ENCODE measurements around the gene NUTM2E. TPM values are rescaled to one million over a fixed set of nuclear protein-coding genes. Genes with fewer than 3 reads are reported as not detected.
"Not testable (repeated sequence)": the region's sequence is repeated elsewhere in the genome, so short reads cannot be mapped to it uniquely, and the experiment has no call there.

The NUTM2E gene
- total and polyA plus RNA-seq, 5 donors: 0.19 to 0.59 TPM; not detected in 3

- H3K9me3 ChIP-seq (ENCODE audit: control insufficient read depth, low read length); intact Hi-C loops (cut with DNase I); ATAC-seq; H3K27me3 ChIP-seq (ENCODE audit: control insufficient read depth, insufficient read depth); H3K4me3 ChIP-seq (ENCODE audit: low read length); H3K4me1 ChIP-seq (ENCODE audit: control insufficient read depth, insufficient read depth, low read length); DNase-seq; H3K27ac ChIP-seq (ENCODE audit: low read length): not testable (repeated sequence)
- 20% methylated on average over 3 of the region's 3 CpGs for WGBS
Observed at GRCh38 chr10:79862803-79863202, 36.3 kb downstream of the NUTM2E start.

DNA sequence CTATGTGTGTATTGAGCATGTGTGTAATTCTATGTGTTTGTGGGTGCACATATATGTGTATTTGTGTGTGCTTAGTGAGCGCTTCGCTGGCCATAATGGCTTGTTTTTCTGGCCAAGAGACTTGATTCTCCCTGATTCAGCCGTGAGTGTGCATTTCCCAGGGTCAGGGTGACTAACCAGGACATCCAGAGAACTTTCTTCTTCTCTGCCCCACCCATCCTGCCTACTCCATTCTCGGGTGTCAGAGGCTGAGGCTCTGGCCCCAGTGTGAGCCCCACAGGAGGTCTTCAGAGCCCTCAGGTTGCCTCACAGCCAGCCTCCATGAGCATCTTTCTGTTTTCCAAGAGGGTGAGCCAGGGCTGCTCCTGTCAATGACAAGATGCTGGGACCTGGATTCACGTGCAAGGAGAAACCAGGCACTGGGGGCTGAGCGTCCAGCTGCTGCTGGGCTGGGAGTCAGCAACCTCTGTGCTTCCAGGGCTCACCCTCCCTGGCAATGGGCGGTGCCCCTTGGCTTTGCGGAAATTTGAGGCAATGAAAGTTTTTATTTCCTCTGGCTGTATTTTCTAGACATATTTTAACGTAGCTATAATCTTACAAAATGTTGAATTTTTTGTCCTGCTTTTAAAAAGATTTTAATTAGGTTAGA is 40.5 kb downstream of the NUTM2E start:
- H3K4me1 ChIP-seq (ENCODE audit: control insufficient read depth, insufficient read depth, low read length); DNase-seq; H3K27ac ChIP-seq (ENCODE audit: low read length); intact Hi-C loops (cut with DNase I); ATAC-seq; H3K27me3 ChIP-seq (ENCODE audit: control insufficient read depth, insufficient read depth); H3K4me3 ChIP-seq (ENCODE audit: low read length); H3K9me3 ChIP-seq (ENCODE audit: control insufficient read depth, low read length): not testable (repeated sequence)
- WGBS: 76% methylated on average over 6 of the region's 9 CpGs

- DNase-seq; intact Hi-C loops (cut with DNase I); H3K27me3 ChIP-seq (ENCODE audit: control insufficient read depth, insufficient read depth); H3K4me1 ChIP-seq (ENCODE audit: control insufficient read depth, insufficient read depth, low read length); H3K9me3 ChIP-seq (ENCODE audit: control insufficient read depth, low read length); ATAC-seq; H3K4me3 ChIP-seq (ENCODE audit: low read length); H3K27ac ChIP-seq (ENCODE audit: low read length): not testable (repeated sequence)
- WGBS: 77% methylated on average over 5 of the region's 7 CpGs
Observed at GRCh38 chr10:79868023-79868422, 41.5 kb downstream of the NUTM2E start.

DNA sequence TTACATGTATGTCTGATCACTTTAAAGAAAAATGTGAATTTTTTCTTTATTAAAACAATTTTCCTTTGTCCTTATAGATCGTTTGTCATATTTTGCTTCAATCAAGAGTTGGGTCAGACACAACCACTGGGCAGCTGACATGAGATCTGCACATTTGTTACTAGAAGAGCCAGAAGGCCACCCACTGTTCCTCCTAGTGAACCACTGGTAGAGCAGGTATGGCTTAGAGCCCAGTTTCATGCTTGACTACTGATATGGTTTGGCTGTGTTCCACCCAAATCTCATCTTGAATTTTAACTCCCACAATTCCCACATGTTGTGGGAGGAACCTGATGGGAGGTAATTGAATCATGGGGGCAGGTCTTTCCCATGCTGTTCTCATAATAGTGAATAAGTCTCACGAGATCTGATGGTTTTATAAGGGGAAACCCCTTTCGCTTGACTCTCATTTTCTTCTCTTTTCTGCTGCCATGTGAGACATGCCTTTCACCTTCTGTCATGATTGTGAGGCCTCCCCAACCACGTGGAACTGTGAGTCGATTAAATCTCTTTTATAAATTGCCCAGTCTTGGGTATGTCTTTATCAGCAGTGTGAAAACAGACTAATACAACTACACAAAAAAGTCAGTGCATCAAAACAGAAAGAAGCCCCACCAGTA is 43.0 kb downstream of the NUTM2E start:
- peak; percentile 64 to 80 for ATAC-seq
- H3K4me3 ChIP-seq (ENCODE audit: low read length); intact Hi-C loops (cut with DNase I); H3K4me1 ChIP-seq (ENCODE audit: control insufficient read depth, insufficient read depth, low read length); H3K9me3 ChIP-seq (ENCODE audit: control insufficient read depth, low read length); H3K27ac ChIP-seq (ENCODE audit: low read length); H3K27me3 ChIP-seq (ENCODE audit: control insufficient read depth, insufficient read depth); DNase-seq: not testable (repeated sequence)
- 32% methylated on average over 5 of the region's 5 CpGs for WGBS

- intact Hi-C loops (cut with DNase I); H3K27ac ChIP-seq (ENCODE audit: low read length); H3K27me3 ChIP-seq (ENCODE audit: control insufficient read depth, insufficient read depth); DNase-seq; H3K4me3 ChIP-seq (ENCODE audit: low read length); H3K4me1 ChIP-seq (ENCODE audit: control insufficient read depth, insufficient read depth, low read length); H3K9me3 ChIP-seq (ENCODE audit: control insufficient read depth, low read length); ATAC-seq: not testable (repeated sequence)
- WGBS: 92% methylated on average over 3 of the region's 4 CpGs
Observed at GRCh38 chr10:79871729-79872128, 45.2 kb downstream of the NUTM2E start.

Other genes starting within 250 kb of the NUTM2E start
- gene SFTPA1, start 215.8 kb upstream of the NUTM2E start, total RNA-seq: 1 to 10 TPM in 1 of 4 donors, under 1 TPM in 1, not detected in 2; 0.11 to 3.7 TPM
- not detected for gene SFTPA1, start 215.8 kb upstream of the NUTM2E start, polyA plus RNA-seq
- 1 to 10 TPM; 1.1 to 2.7 (median 1.7) TPM for gene NUTM2B, start 123.5 kb upstream of the NUTM2E start, total RNA-seq
- 2.0 TPM for gene NUTM2B, start 123.5 kb upstream of the NUTM2E start, polyA plus RNA-seq
- gene SFTPD, start 122.4 kb downstream of the NUTM2E start, total RNA-seq: 1 to 10 TPM in 1 of 4 donors, under 1 TPM in 2, not detected in 1; 0.36 to 1.6 (median 0.79) TPM
- gene SFTPD, start 122.4 kb downstream of the NUTM2E start, polyA plus RNA-seq: 0.23 TPM

Data from right cardiac atrium (tissue), 5 donors.